ENCODE data around the gene FANCL.

DNA sequence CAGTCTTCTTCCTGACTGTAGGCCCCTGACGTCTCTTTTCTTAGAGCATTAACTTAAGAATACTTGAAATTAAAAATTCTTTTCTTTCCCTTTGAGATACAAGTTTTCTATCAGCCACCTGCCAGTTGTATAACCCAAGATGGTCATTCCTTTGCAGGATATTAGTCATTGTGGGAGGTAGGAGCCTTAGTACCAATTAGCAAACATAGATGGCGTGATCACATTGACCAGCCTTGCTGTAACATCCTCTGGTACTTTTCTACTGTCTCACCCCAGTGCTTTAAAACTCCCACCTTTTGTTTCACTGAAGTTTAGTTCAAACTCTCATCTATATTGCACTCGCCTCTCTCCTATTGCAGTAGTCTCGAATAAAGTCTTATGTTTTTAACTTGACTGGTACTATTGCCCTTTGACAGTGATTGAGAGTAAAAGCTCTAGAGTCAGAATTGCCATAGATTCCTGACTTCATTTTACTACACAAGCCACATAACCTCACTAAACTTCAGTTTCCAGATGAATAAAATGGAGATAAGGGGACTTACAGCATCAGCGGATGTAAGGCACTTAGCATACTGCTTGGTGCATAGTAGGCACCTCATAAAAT, 120.4 kb downstream of the FANCL start:
- TF ChIP-seq POLR2A (IDR thresholded peaks at IDR 0.05) (no peak), POLR2AphosphoS5 (IDR thresholded peaks at IDR 0.05) (no peak)
- TF ChIP-seq, protein P1, sequence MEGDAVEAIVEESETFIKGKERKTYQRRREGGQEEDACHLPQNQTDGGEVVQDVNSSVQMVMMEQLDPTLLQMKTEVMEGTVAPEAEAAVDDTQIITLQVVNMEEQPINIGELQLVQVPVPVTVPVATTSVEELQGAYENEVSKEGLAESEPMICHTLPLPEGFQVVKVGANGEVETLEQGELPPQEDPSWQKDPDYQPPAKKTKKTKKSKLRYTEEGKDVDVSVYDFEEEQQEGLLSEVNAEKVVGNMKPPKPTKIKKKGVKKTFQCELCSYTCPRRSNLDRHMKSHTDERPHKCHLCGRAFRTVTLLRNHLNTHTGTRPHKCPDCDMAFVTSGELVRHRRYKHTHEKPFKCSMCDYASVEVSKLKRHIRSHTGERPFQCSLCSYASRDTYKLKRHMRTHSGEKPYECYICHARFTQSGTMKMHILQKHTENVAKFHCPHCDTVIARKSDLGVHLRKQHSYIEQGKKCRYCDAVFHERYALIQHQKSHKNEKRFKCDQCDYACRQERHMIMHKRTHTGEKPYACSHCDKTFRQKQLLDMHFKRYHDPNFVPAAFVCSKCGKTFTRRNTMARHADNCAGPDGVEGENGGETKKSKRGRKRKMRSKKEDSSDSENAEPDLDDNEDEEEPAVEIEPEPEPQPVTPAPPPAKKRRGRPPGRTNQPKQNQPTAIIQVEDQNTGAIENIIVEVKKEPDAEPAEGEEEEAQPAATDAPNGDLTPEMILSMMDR (IDR thresholded peaks at IDR 0.05), result no peak
